SHP77 treated with DMSO at 0.1 percent for 48 hours (cell line): Measurements from ENCODE around the gene ODAD3.
A peak's percentile ranks its signal among the peaks of the same experiment; 100 is the strongest.
"Not testable (repeated sequence)": the region's sequence is repeated elsewhere in the genome, so short reads cannot be mapped to it uniquely, and the experiment has no call there.

Source experiments
- DNase-seq: peaks from one replicate; lab custom pipeline; 2025; lab: John Stamatoyannopoulos, UW

Gene ODAD3

DNA sequence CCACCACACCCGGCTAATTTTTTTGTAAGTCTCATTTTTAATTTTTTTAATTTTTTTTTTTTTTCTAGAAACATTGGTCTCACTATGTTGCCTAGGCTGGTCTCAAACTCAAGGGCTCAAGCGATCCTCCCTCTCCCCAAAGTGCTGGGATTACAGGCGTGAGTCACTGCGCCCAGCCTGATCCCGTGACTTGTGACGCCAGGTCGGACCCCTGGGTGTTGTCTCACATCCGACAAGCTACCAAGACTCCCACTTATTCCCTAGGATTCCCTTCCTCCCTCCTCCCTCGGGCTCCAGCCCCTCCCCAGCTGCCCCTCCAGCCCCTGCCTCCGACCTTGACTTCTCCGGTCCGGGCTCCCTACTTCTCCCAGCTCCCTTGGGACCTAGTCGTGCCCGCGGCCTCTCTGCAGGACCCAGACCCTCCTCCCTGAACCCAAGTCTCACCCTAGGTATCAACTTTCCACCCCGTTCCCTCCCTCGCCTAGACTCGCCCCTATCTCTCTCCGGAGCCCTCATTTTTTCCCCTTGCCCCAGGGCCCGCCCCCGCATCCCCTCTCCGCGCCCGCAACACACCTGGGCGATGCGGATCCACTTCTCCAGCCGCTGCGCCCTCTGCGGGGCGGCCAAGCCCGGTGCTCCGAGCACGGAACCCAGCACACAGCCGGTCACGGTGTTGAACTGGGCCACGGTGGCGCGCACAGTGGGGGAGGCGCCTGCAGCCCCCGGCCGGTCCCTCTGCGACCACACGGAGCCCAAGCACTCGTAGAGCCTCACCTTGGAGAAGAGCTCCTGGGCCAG, 28.9 kb downstream of the ODAD3 start:
- no peak for DNase-seq

DNA sequence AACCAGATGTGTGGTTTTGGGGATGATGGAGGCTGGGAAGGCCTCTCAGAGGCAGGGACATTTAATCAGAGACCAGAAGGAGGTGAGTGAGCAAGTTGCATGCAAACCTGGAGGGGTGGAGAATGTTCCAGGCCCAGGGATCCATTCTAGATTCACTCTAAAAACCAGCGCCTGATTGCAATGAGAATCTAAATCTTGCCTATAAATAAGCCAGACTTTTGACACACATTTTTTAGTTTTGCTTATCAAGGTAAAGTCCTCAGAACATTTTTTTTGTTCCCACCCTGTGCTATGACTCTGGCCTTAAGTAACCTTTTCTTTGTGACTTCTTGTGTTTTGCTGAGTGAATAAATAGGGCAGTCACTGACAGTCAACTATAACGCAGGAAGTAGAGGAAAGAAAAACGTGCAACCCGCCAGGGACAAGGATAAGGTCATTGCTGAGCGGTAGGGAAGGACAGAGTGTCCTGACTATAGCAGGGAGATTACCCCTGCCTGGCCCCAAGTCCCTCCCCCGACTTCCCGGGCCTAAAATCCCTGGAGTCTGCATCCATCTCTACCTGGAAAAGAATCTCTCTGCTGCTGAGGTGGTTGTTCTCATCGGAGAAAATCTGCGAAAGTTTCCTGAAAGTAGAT, 30.2 kb downstream of the ODAD3 start:
- no peak for DNase-seq

DNA sequence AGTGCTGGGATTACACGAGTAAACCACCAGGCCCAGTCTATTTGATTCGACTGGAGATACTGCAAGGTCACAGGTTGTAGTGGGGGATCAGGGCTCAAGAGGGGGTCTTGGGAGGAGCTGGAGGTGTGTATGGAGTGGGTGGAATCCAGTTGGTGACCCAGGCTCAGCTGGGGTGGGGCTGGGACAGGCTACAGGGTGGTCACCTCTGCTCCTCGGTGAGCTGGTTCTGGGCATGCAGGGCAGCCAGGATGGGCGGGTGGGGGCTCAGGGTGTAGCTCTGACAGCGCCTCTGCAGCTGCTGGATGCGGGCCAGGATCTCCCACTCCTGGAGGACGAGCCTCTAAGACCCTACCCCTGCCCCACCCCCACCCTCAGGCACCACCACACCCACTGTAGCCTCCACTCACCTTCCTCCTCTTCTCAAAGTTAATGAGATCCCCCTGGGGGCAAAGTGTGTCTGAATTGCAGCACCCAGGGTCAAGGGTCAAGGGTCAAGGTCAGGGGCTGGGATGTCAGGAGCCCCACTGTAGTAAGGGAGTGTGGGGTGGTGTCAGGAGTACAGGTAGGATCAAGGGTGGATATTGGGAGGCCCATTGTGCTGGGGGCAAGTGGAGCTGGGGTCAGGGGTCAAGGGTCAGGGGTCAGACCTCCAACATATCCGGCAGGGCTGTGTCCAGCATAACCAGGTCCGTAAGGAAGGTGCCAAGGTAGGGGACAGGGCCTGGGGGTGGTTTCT, 32.9 kb downstream of the ODAD3 start:
- DNase-seq: no peak

DNA sequence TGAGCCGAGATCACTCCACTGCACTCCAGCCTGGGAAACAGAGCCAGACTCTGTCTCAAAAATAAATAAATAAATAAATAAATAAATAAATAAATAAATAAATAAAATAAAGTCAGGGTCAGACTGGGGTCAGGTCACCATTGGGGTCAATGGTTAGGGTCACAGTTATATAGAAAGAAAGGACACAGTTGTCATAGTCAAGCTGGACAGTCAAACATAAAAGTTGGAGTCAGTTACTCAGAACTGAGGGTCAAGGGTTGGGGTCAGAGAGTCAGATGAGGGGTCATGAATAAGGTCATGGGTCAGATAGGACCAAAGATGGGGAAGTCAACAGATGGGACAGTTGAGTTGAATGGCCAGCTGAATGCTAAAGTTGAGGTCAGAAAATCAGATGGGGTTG, 34.1 kb downstream of the ODAD3 start:
- DNase-seq: no peak

DNA sequence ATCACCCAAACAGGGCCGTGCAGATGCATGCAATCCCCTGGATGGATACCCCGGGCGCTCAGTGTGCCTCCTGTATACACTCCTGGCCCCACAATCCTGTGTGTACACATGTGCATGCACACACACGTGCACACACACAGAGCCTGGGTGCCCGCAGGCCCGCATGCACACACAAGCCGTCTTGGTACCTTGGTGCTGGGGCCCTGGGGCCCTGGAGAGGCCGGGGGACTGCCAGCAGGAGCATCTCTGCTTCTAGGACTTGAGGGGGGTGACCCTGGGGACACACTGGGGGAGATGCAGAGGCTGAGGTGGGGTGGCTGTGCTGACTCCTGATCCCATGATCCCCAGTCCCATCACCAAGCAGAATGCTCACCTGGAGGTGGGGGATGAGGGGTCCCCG, 35.3 kb downstream of the ODAD3 start:
- no peak for DNase-seq

DNA sequence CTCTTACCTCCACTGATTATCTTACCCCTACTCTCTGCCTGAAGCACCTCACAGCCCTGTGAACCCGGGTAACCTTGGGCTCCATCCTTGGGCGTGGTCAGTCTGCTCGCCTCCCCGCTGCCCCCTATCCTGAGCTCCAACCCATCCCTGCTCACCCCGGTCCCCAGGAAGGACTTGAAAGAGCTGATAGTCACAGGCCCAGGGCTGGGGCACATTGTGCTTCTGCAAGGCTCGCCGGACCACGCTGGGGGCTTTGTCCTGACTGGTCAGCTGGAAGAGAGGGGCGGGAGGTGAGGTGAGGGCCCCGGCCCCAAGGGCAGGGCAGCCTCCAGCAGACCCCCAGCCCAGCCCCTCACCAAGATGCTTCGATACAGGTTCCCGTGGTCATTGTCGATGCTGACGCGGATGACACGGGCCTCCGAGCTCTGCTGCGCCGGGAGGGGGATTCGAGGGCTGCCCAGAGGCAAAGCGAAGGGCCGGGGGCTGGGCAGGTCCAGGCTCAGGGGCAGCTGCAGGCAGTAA, 37.8 kb downstream of the ODAD3 start:
- DNase-seq: no peak

DNA sequence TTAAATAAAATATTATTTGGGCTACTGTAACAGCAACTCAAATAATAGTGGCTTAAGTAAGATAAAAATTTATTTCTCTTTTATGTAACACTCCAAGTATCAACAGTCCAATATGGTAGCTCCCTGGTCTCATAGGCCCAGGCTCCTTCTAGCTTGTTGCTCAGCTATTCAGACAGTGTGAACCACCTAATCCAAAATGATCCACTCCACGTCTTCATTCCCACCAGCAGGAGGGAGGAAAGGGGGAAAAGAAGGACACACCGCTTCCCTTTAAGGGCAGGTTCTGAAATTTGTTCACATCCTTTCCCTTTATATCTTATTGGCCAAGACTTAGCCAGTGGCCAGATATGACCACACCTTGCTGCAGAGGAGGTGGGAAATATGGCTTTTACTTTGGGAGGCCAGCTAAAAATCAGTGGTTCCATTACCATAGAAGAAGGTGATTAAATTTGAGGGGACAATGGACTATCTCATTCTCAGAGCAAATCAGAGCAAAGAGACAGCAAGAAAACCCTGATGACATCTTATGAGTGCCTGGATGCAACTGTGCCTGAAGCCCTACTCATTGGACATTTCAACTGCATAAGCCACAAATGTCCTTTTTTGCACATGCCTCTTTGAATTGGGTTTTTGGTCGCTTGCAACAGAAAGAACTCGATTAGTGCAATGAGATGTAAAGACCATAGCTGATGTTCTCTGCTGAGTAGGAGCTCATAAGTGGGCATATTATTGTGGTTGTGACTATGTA, 43.8 kb downstream of the ODAD3 start:
- no peak for DNase-seq

DNA sequence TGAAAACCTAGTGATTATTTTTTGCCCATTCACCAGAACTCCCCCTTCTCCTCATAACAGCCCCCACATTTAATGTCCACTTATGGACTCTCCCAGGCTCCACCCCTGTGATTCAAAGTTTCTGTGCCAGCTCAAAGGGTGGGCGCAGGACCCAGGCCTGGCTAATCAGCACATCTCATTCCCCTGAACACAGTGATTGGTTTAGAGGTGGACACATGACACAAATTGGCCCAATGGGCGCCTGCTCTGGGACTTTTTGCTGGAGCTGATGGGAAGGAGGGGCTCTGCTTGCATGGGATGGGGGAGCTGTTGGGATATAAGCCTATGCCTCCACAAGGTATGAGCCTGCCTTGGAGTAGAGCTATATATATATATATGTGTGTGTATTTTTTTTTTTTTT, 44.6 kb downstream of the ODAD3 start:
- no peak for DNase-seq

DNA sequence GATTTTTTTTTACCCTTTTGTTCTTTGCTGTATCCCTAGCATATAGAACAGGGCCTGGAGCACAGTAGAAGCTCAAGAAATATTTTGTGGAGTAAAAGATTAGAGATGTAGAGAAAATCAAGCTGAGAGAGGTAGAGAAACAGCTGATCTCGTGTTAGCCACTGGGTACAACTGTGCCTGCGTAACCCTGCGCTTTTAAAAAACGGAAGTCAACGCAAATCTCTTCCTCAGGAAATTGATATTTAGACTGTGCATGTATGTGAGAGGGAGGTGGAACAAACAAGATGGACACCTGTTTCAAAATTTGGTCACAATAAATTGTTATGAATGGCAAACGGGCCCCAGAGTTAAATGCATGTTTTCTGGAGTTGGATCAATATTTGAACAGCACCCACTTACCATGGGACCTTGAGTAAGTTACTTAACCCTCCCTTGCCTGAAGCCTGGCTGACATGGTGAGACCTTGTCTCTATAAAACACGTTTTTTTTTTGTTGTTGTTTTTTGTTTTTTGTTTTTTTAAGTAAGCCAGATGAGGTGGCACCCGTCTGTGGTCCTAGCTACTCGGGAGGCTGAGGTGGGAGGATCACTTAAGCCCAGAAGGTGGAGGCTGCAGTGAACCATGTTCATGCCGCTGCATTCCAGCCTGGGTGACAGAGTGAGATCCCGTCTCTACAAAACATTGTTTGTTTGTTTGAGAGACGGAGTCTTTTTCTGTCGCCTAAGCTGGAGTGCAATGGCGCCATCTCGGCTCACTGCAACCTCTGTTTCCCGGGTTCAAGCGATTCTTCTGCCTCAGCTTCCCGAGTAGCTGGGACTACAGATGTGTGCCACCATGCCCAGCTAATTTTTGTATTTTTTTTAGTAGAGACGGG, 47.5 kb downstream of the ODAD3 start:
- no peak for DNase-seq

DNA sequence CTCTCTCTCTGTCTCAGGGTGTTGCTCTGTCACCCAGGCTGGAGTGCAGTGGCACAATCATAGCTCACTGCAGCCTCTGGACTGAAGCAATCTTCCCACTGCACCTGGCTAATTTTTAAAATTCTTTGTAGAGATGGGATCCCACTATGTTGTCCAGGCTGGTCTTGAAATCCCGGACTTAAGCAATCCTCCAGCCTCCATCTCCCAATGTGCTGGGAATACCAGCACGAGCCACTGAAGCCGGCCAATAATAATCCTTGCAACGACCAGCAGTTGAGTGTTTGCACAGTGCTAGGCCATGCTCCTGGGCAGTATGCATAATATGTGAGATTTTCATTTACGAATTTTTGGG, 50.2 kb downstream of the ODAD3 start:
- no peak for DNase-seq

DNA sequence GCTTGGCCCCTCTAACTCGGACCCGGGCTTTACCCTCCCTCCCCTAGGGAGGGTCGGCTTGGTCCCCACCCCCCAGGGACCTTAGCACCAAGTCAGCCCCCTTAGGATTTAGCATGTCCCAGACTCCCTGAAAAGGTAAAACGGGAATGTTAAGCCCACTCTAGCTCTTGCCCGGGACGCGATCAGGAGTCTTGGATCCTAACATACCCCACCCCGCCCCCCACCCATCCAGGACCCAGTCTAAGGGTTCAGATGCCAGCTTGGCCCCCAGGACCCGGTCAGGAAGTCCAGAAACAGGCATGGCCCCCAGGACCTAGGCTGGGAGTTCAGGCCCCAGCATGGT, 51.2 kb downstream of the ODAD3 start:
- no peak for DNase-seq

DNA sequence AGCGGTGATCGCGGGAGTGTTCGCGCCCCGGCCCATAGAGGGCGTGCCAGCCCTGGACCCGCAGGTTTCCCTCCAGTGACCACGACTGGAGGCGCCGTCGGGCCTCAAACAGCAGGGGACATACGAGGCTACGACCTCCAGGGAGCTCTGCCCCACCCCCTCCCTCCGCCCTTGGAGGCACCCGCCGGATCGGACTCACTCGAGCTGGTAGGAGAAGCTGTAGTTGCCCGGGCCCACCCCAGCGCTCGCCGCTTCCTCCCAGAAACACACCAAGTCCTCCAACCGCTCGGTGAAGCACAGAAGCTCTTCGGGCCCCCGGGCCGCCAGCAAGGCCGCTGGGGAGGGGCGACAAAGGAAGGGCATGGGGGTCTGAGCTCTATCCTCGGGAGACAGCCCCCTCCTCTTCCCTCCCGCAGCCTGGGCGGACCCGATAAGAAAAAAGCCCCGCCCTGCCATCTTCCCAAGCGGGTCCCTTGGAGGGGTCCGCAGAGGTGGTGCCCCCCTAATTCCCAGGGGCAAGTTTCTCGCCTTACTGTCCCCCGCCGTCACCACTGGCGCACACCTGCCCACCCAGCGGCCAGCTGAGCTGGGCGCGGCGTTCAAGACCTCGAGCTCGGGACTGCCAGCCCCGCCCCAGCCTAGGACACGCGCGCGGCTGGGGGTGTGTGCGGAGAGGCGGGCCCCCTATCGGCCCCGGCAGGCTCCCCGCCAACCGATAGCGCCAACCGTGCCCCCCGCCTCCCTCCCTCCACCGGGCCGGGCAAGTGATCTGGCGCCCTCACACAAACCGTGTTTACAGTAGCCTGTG, 51.8 kb downstream of the ODAD3 start:
- DNase-seq: no peak

DNA sequence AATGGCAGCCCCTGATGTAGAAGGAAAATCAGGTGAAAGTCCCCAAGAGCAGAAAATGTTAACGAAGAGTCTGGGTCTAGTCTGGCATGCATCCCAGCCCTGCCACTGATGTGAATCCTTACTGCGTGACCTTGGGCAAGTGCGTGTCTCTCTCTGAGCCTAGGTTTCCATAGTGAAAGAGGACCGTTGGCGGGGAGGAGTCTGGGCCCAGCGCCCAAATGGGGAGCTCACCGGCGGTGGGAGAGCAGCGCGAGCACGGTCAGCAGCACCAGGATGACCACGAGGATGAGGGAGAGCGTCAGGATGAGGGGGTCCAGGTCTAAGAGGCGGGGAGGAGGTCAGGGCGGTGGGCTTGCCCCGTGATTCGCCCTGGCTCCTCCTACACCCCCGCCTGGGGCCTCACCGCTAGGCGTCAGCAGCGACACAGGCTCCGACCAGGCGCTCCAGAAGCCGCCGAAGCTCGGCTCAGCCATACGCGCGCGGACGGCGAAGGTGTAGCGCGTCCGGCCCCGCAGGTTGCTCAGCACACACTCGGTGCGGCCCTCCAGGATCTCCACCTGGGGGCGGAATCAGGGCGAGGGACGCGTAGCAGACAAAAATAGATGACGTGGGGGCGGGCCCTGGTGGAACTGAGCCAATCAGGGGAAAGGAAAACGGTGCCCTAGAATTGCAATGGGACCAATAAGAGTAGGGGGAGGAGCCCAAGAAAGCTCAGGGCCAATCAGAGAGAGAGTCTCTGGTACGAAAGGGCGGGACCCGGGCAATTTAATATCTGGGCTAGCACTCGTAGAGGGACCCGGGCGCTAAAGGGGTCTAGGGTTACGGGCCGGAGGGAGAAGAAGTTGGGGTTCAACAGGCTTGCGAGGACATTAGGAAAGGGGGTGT, 54.0 kb downstream of the ODAD3 start:
- peak; percentile 97 for DNase-seq

DNA sequence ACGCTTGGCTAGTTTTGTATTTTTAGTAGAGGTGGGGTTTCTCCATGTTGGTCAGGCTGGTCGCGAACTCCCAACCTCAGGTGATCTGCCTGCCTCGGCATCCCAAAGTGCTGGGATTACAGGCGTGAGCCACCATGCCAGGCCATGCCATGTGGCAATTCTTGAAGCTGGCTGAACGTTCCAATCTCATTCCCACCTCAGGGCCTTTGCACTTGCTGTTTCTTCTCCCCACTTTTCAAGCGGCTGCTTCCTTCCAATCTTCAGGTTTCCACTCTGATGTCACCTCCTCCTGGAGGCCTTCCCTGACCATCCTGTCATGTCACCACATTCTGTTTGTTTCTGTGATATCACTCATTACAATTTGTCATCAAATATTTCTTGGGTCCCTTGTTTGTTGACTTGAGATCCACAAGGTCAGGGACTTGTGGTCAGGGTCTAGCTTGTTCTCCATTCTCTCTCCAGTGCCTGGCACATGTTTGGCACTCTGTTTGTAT, 55.0 kb downstream of the ODAD3 start:
- DNase-seq: no peak

DNA sequence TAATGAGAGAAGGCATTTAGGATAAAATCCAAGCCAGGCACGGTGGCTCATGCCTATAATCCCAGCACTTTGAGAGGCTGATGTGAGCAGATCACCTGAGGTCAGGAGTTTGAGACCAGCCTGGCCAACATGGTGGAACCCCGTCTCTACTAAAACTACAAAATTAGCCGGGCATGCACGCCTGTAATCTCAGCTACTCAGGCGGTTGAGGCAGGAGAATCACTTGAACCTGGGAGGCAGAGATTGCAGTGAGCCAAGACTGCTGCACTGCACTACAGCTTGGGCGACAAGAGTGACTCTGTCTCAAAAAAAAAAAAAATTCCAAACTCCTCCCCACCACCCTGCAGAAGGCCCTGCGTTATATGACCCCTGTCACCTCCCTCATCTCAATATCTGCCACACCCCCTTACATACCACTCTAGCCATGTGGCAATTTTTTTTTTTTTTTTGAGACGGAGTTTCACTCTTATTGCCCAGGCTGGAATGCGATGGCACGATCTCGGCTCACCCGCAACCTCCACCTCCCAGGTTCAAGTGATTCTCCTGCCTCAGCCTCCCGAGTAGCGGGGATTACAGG, 55.6 kb downstream of the ODAD3 start:
- DNase-seq: not testable (repeated sequence)

DNA sequence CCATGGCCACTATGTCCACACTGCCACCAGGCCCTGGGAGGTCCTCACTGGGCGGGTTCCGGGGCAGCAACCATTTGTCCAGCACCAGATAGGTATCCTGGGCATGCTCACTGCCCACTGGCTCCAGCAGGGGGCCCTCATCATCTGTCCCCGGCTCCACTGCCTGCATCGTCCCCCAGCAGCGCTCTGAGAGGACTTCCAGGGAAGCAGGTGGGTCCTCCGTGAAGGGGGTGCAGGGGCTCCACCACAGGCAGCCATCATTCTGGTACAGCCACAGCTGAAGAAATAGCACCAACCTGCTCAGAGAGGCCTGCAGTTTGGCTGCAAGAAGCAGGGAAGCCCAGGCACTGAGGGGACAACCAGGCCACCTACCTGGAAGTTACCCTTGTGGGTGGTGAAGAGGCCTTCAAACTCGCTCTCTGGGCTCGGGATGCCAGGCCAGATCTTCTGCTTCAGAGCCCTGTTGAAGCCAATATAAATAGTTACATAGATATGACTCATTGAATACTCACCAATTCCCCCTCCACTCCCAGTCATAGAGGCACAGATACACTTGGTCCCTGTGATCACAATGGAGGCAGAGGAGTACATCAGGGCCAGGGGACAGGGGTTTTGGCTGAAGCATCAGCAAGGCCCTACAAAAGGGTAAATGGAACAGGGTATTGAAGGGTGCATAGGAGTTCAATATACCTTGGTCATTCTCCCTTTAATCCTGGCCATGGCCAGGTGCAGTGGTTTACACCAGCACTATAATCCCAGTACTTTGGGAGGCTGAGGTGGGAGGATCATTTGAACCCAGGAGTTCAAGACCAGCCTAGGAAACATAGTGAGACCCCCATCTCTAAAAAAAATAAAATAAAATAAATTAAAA, 56.4 kb downstream of the ODAD3 start:
- peak; percentile 70 for DNase-seq

DNA sequence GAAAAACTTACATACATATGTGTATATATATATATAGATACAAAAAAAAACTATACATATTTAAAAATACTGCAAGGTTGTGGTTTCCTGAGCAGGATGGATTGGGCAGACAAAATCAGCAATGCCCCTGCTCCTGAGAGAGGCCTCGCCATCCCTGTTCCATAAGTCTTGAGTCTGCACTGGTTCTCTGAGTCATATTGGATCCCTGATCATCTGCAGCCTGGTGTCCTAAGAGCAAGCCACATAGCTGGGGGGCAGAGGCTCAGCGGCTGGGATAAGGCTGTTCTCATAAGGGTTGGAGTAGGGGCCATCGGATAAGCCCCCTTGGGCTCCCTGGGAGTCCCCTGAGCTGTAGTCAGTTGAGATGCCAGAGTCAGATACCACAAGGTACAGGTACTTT, 57.2 kb downstream of the ODAD3 start:
- no peak for DNase-seq

DNA sequence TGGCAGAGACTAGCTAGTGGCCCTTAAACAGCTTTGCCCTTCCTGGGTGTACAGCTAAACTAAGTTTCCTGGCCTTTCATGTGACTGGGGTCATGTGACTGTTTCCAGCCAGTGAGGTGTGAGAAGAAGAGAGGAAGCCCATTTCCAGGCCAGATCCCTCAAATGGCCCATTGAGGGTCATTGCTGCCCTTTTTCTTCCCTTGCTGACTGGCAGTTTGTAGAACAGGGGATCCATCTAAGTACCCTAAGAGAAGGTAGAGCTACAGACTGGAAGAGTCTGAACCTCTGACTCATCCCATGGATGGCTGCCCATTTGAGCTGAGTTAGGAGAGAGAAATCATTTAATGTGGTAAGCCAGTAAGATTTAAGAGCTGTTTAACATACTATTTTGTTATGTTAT, 57.7 kb downstream of the ODAD3 start:
- DNase-seq: no peak
